PC-3 (cell line): ENCODE results near the gene SLFN5. TPM values are rescaled to one million over a fixed set of nuclear protein-coding genes. Genes with fewer than 3 reads are reported as not detected.

Source experiments
- ATAC-seq: fragments of 200-7000 bp; cut with Tn5 transposase; 2 replicates; pipeline ENCODE4 v1.9.1; 2020; ENCODE audit warnings: mild to moderate bottlenecking, moderate library complexity
- BruUV-seq: library from RNA; stranded (reverse); fragments of 400-500 nt; replicated peaks from 2 replicates; lab custom pipeline; 2021; lab: Mats Ljungman, UMichigan
- CTCF ChIA-PET: fragments of 300-600 bp; sonication (Branson Sonifier 250); formaldehyde crosslinking; loops from one replicate; lab custom pipeline; 2022; ENCODE audit warnings: antibody characterized with exemption; lab: Charles Lee
- POLR2A ChIA-PET: fragments of 300-600 bp; sonication (Branson Sonifier 250); formaldehyde crosslinking; loops from one replicate; lab custom pipeline; 2022; ENCODE audit warnings: antibody characterized with exemption; ENCODE audit not compliant: unreplicated experiment; lab: Charles Lee
- DNase-seq: peaks from one replicate; pipeline ENCODE4 v3.0.0-alpha.2; 2015
- H2AFZ ChIP-seq: fragments of 300-600 bp; sonication (generic); 2 replicates; pipeline ENCODE4 v1.6.0; 2016; ENCODE audit warnings: antibody characterized with exemption, low read length
- H3F3A ChIP-seq: fragments of 300-600 bp; sonication (generic); one replicate; pipeline ENCODE4 v1.6.0; 2017; ENCODE audit warnings: antibody characterized with exemption, low read length, control low read depth, mild to moderate bottlenecking; ENCODE audit not compliant: unreplicated experiment
- H3K27ac ChIP-seq: fragments of 300-600 bp; sonication (generic); 2 replicates; pipeline ENCODE4 v1.5.1; 2016; ENCODE audit warnings: mild to moderate bottlenecking, low read length
- H3K27me3 ChIP-seq: fragments of 300-600 bp; sonication (generic); 2 replicates; pipeline ENCODE4 v1.6.1; 2016; ENCODE audit warnings: low read length, mixed read lengths
- H3K36me3 ChIP-seq: fragments of 300-600 bp; sonication (generic); 2 replicates; pipeline ENCODE4 v1.6.1; 2016; ENCODE audit warnings: low read depth, mixed run types, low read length, mixed read lengths
- H3K4me1 ChIP-seq: fragments of 300-600 bp; sonication (generic); 2 replicates; pipeline ENCODE4 v1.5.1; 2016; ENCODE audit warnings: low read length; ENCODE audit not compliant: insufficient read depth
- H3K4me2 ChIP-seq: fragments of 300-600 bp; sonication (generic); 2 replicates; pipeline ENCODE4 v1.6.0; 2016; ENCODE audit warnings: low read length
- H3K4me3 ChIP-seq: fragments of 300-600 bp; sonication (generic); 2 replicates; pipeline ENCODE4 v1.5.1; 2016; ENCODE audit warnings: mild to moderate bottlenecking, low read length, mixed read lengths
- H3K79me2 ChIP-seq: fragments of 300-600 bp; sonication (generic); 2 replicates; pipeline ENCODE4 v1.6.1; 2017; ENCODE audit warnings: low read length, mixed read lengths
- H3K9ac ChIP-seq: fragments of 300-600 bp; sonication (generic); 2 replicates; pipeline ENCODE4 v1.6.0; 2016; ENCODE audit warnings: mild to moderate bottlenecking, low read length
- H3K9me2 ChIP-seq: fragments of 300-600 bp; sonication (generic); replicated peaks from 2 replicates; pipeline ENCODE4 v1.6.1; 2016; ENCODE audit warnings: mixed run types, low read length, mixed read lengths
- H3K9me3 ChIP-seq: fragments of 300-600 bp; sonication (generic); 2 replicates; pipeline ENCODE4 v1.6.1; 2016; ENCODE audit warnings: low read length, mixed read lengths
- H4K20me1 ChIP-seq: fragments of 300-600 bp; sonication (generic); 2 replicates; pipeline ENCODE4 v1.6.1; 2016; ENCODE audit warnings: low read length, mixed read lengths
- CTCF ChIP-seq: fragments of 300-600 bp; sonication (generic); conservative IDR thresholded peaks from 2 replicates; pipeline ENCODE4 v1.5.1; 2017; ENCODE audit warnings: antibody characterized with exemption, low read depth, mild to moderate bottlenecking, low read length
- EZH2 ChIP-seq: fragments of 300-600 bp; sonication (generic); IDR thresholded peaks from one replicate; pipeline ENCODE4 v1.6.1; 2017; ENCODE audit warnings: antibody characterized with exemption, mild to moderate bottlenecking, low read length; ENCODE audit not compliant: unreplicated experiment
- EZH2phosphoT487 ChIP-seq: fragments of 300-600 bp; sonication (generic); IDR thresholded peaks from 2 replicates; pipeline ENCODE4 v1.6.1; 2018; ENCODE audit warnings: mild to moderate bottlenecking, antibody characterized with exemption, low read length, borderline replicate concordance
- intact Hi-C: fragments of 100-400 bp; cut with micrococcal nuclease; formaldehyde crosslinking; loops from 2 replicates; pipeline ENCODE4 v1.9.0; 2023
- total RNA-seq: library from RNA; depleted of rRNA; stranded (reverse); fragments of >200 nt; gene quantifications from 2 replicates; pipeline ENCODE4 v1.2.3, GENCODE V29; 2014

SLFN5 gene
- total RNA-seq, 1 experiment from 2014 or later: 14.5 TPM

- Histone ChIP-seq H3K4me2 (no peak overlapping the region), H4K20me1 (no peaks in the 10 kb centered on the region), H2AFZ (no peak overlapping the region), H3K9me3 (no peaks in the 10 kb centered on the region), H3K9ac (no peak overlapping the region), H3K4me1 (no peaks in the 10 kb centered on the region), H3K27ac (no peak overlapping the region), H3K4me3 (no peak overlapping the region), H3K27me3 (peaks cover 15% of the 10 kb centered on the region), H3F3A (no peaks in the 10 kb centered on the region), H3K9me2 (no peaks in the 10 kb centered on the region), H3K36me3 (no peaks in the 10 kb centered on the region), H3K79me2 (no peaks in the 10 kb centered on the region)
- ATAC-seq (no peak), DNase-seq (no peak)
- TF ChIP-seq EZH2 (no peak), CTCF (no peak), EZH2phosphoT487 (no peak)
- ChIA-PET CTCF (no interaction called here), POLR2A (no interaction called here)
- no TSS peak for BruUV-seq
- intact Hi-C loops: no loop called here
Measured at GRCh38 chr17:35218915-35219314, 24.0 kb upstream of the SLFN5 start.

- Histone ChIP-seq H3K36me3 (no peaks in the 10 kb centered on the region), H2AFZ (no peak overlapping the region), H3K4me2 (no peak overlapping the region), H3K9me3 (no peaks in the 10 kb centered on the region), H3K27me3 (no peaks in the 10 kb centered on the region), H3K9me2 (no peaks in the 10 kb centered on the region), H3K79me2 (no peaks in the 10 kb centered on the region), H3F3A (no peaks in the 10 kb centered on the region), H3K4me3 (no peak overlapping the region), H4K20me1 (no peaks in the 10 kb centered on the region), H3K9ac (no peak overlapping the region), H3K4me1 (no peaks in the 10 kb centered on the region), H3K27ac (no peak overlapping the region)
- ChIA-PET CTCF (no interaction called here), POLR2A (no interaction called here)
- no TSS peak for BruUV-seq
- DNase-seq (no peak), ATAC-seq (no peak)
- no peak for TF ChIP-seq EZH2
- no peak for TF ChIP-seq CTCF
- no peak for TF ChIP-seq EZH2phosphoT487
- intact Hi-C loops: no loop called here
Measured at GRCh38 chr17:35222452-35222851, 20.4 kb upstream of the SLFN5 start.

- no peak for DNase-seq
- H3K9ac ChIP-seq: no peak overlapping the region
Measured at GRCh38 chr17:35224436-35224835, 18.4 kb upstream of the SLFN5 start.

More at GRCh38 chr17:35224436-35224835, 18.4 kb upstream of the SLFN5 start:
- H3K79me2 ChIP-seq: no peaks in the 10 kb centered on the region
- no peaks in the 10 kb centered on the region for H3K9me2 ChIP-seq
- no peak for TF ChIP-seq EZH2phosphoT487
- TF ChIP-seq CTCF: no peak
- no peaks in the 10 kb centered on the region for H3K27me3 ChIP-seq
- ChIA-PET CTCF (no interaction called here), POLR2A (no interaction called here)
- BruUV-seq: no TSS peak
- no peak overlapping the region for H3K27ac ChIP-seq
- no peak overlapping the region for H3K4me3 ChIP-seq
- no peak overlapping the region for H2AFZ ChIP-seq
- no peaks in the 10 kb centered on the region for H3K9me3 ChIP-seq
- no peaks in the 10 kb centered on the region for H3K36me3 ChIP-seq
- no peak overlapping the region for H3K4me2 ChIP-seq
- no peaks in the 10 kb centered on the region for H3F3A ChIP-seq
- ATAC-seq: no peak
- no peaks in the 10 kb centered on the region for H4K20me1 ChIP-seq
- H3K4me1 ChIP-seq: no peaks in the 10 kb centered on the region
- intact Hi-C loops: no loop called here
